Endothelial cell of umbilical vein (primary cell): ENCODE data around the gene OR2C1. TPM values are rescaled to one million over a fixed set of nuclear protein-coding genes. Genes with fewer than 3 reads are reported as not detected.

Source experiments
- Bru-seq: library from RNA; stranded (reverse); fragments of 400-500 nt; gene quantifications from one replicate; lab custom pipeline; 2021; lab: Mats Ljungman, UMichigan
- BruChase-seq, 2 experiments: library from RNA; stranded (reverse); fragments of 400-500 nt; gene quantifications; one replicate each; lab custom pipeline; 2021; lab: Mats Ljungman, UMichigan
- BruUV-seq: library from RNA; stranded (reverse); fragments of 400-500 nt; replicated peaks from 2 replicates; lab custom pipeline; 2021; lab: Mats Ljungman, UMichigan
- CTCF ChIA-PET: fragments of 300-600, 350-600 bp; sonication (Branson Sonifier 250); formaldehyde crosslinking; loops from one replicate; lab custom pipeline; 2021; ENCODE audit warnings: antibody characterized with exemption, inconsistent platforms; lab: Charles Lee
- POLR2A ChIA-PET: fragments of 300-600, 350-600 bp; sonication (Branson Sonifier 250); formaldehyde crosslinking; loops from one replicate; lab custom pipeline; 2021; ENCODE audit warnings: antibody characterized with exemption, inconsistent platforms; lab: Charles Lee
- DNase-seq: peaks from one replicate; pipeline ENCODE4 v3.0.0-alpha.2; 2011; ENCODE audit warnings: low read depth, low spot score
- FAIRE-seq: peaks from 2 replicates; lab custom pipeline; 2011; peaks lifted over from hg19 to GRCh38; lab: Jason Lieb, UNC
- H2AFZ ChIP-seq: 2 replicates; pipeline ENCODE4 v1.6.0; 2012; ENCODE audit warnings: low read depth, low read length, control low read depth, inconsistent platforms
- H3K27ac ChIP-seq: 2 replicates; pipeline ENCODE4 v1.5.1; 2011; ENCODE audit warnings: low read depth, mild to moderate bottlenecking, control low read depth, low read length, moderate library complexity; ENCODE audit not compliant: insufficient read depth
- H3K27me3 ChIP-seq, 2 experiments: 2 replicates each; pipeline versions ENCODE4 v1.6.0 to v1.6.1; 2011; ENCODE audit warnings: low read length in 2 of 2, mixed read lengths in 1 of 2; ENCODE audit not compliant: control insufficient read depth in 2 of 2, insufficient read depth in 2 of 2
- H3K36me3 ChIP-seq, 2 experiments: 2 replicates in 1 of 2; 3 replicates in 1 of 2; pipeline ENCODE4 v1.5.1; 2011; ENCODE audit warnings: low read length in 2 of 2, mild to moderate bottlenecking in 1 of 2, moderate library complexity in 1 of 2; ENCODE audit not compliant: control insufficient read depth in 2 of 2, insufficient read depth in 2 of 2; ENCODE audit errors: extremely low read depth in 1 of 2
- H3K4me1 ChIP-seq: 3 replicates; pipeline ENCODE4 v1.5.1; 2011; ENCODE audit warnings: mild to moderate bottlenecking, low read length; ENCODE audit not compliant: control insufficient read depth, insufficient read depth; ENCODE audit errors: extremely low read depth
- H3K4me2 ChIP-seq: 2 replicates; pipeline ENCODE4 v1.6.1; 2011; ENCODE audit warnings: low read length, control low read depth, mixed read lengths; ENCODE audit not compliant: insufficient read depth
- H3K4me3 ChIP-seq, 3 experiments: fragments of 200-600 bp in 1 of 3; sonication (generic), shearing (Covaris generic) in 1 of 3; replicated peaks in 1 of 3; 2 replicates each; pipeline ENCODE4 v1.5.1; 2011 to 2016; ENCODE audit warnings: control low read depth in 3 of 3, low read length in 3 of 3, mild to moderate bottlenecking in 2 of 3, inconsistent platforms in 1 of 3, low read depth in 1 of 3, moderate library complexity in 1 of 3; ENCODE audit not compliant: insufficient read depth in 1 of 3
- H3K79me2 ChIP-seq: 2 replicates; pipeline ENCODE4 v1.6.0; 2012; ENCODE audit warnings: low read length, inconsistent platforms; ENCODE audit not compliant: control insufficient read depth, insufficient read depth
- H3K9ac ChIP-seq: replicated peaks from 2 replicates; pipeline ENCODE3; 2011; ENCODE audit warnings: low read length, control low read depth; ENCODE audit not compliant: insufficient read depth; ENCODE audit errors: extremely low read depth
- H3K9me1 ChIP-seq: replicated peaks from 3 replicates; pipeline ENCODE4 v1.6.0; 2011; ENCODE audit warnings: mild to moderate bottlenecking, low read length; ENCODE audit not compliant: control insufficient read depth, insufficient read depth; ENCODE audit errors: extremely low read depth
- H3K9me3 ChIP-seq: replicated peaks from 2 replicates; pipeline ENCODE4 v1.5.1; 2012; ENCODE audit warnings: low read length, inconsistent platforms; ENCODE audit not compliant: control insufficient read depth, insufficient read depth
- H4K20me1 ChIP-seq: replicated peaks from 2 replicates; pipeline ENCODE3; 2011; ENCODE audit warnings: mild to moderate bottlenecking, low read length; ENCODE audit not compliant: control insufficient read depth, insufficient read depth; ENCODE audit errors: extremely low read depth
- EZH2 ChIP-seq: IDR thresholded peaks from 2 replicates; pipeline ENCODE4 v1.6.1; 2012; ENCODE audit warnings: borderline replicate concordance, low read depth, mild to moderate bottlenecking, moderate library complexity, low read length, inconsistent platforms; ENCODE audit not compliant: severe bottlenecking
- FOS ChIP-seq: IDR thresholded peaks from 2 replicates; pipeline ENCODE4 v1.6.1; 2011; ENCODE audit warnings: mild to moderate bottlenecking, low read length, moderate library complexity, borderline replicate concordance; ENCODE audit not compliant: insufficient read depth
- GATA2 ChIP-seq: IDR thresholded peaks from 2 replicates; pipeline ENCODE4 v1.7.0; 2011; ENCODE audit warnings: low read depth, mild to moderate bottlenecking, moderate library complexity, mixed read lengths, low read length; ENCODE audit not compliant: insufficient read length, insufficient read depth
- JUN ChIP-seq: IDR thresholded peaks from 2 replicates; pipeline ENCODE4 v1.6.1; 2011; ENCODE audit warnings: borderline replicate concordance, low read depth; ENCODE audit not compliant: insufficient read length, insufficient read depth
- MYC ChIP-seq: IDR thresholded peaks from one replicate; pipeline ENCODE4 v1.6.1; 2011; ENCODE audit warnings: mild to moderate bottlenecking, low read depth, low read length
- POLR2A ChIP-seq: IDR thresholded peaks from 2 replicates; pipeline ENCODE4 v1.6.1; 2012; ENCODE audit warnings: low read depth, mild to moderate bottlenecking, control low read depth, low read length
- POLR2AphosphoS5 ChIP-seq: IDR thresholded peaks from 2 replicates; pipeline ENCODE4 v1.6.1; 2012; ENCODE audit warnings: low read depth, mild to moderate bottlenecking, control low read depth, low read length, moderate library complexity; ENCODE audit not compliant: insufficient read depth
- dilution Hi-C: fragments of 300-500 bp; cut with MboI; formaldehyde crosslinking; loops from one replicate; pipeline ENCODE4 v1.15.0; 2019; ENCODE audit warnings: low sequenced_read_pairs; ENCODE audit not compliant: extremely low pct_ligation_motif_present
- intact Hi-C: fragments of 100-400 bp; cut with micrococcal nuclease; formaldehyde crosslinking; loops from one replicate; pipeline ENCODE4 v1.10.0; 2022
- long read RNA-seq: library from polyadenylated mRNA; stranded (forward); transcript quantifications from one replicate; pipeline ENCODE4 v2.0.0, GENCODE V29; 2021
- polyA minus RNA-seq, 3 experiments: library from RNA; depleted of rRNA, polyadenylated mRNA; stranded (reverse); fragments of >200 nt; gene quantifications; 1 replicate in 1 of 3; 2 replicates in 2 of 3; pipeline ENCODE4 v1.2.3, GENCODE V29; 2011
- polyA plus RNA-seq, 4 experiments: library from polyadenylated mRNA; depleted of rRNA in 3 of 4; stranded (reverse) in 3 of 4; unstranded in 1 of 4; fragments of >200 nt; gene quantifications; 2 replicates each; pipeline versions ENCODE4 v1.2.1 to v1.2.3, GENCODE V29; 2011 to 2012; ENCODE audit warnings: missing spikeins in 1 of 4
- total RNA-seq: library from RNA; stranded (reverse); gene quantifications from 2 replicates; pipeline ENCODE4 v1.2.3, GENCODE V29; 2021
- TF ChIP-seq, protein P1 (sequence below): IDR thresholded peaks from 2 replicates; pipeline ENCODE4 v1.6.1; 2011; ENCODE audit not compliant: insufficient read depth, insufficient read length
- TF ChIP-seq, protein P2 (sequence below), 2 donors: IDR thresholded peaks; 1 replicate in 1 of 2; 2 replicates in 1 of 2; pipeline ENCODE4 v1.5.1; 2011; ENCODE audit warnings: low read length in 2 of 2, mild to moderate bottlenecking in 2 of 2, moderate library complexity in 2 of 2, control low read depth in 1 of 2, inconsistent platforms in 1 of 2, low read depth in 1 of 2; ENCODE audit not compliant: insufficient read depth in 1 of 2; ENCODE audit errors: extremely low read depth in 1 of 2

The OR2C1 gene
- total RNA-seq (not detected in 2 replicates), polyA plus RNA-seq (not detected in 2 replicates), polyA minus RNA-seq (not detected in 2 replicates), Bru-seq, nascent RNA (percentile 15 among the genes with signal in this experiment), BruChase-seq, experiment 1, labeled RNA remaining after a 6-hour chase (not detected), BruChase-seq, experiment 2, labeled RNA remaining after a 2-hour chase (not detected)
- polyA plus RNA-seq (2011; cell fraction: cytosol; rRNA removed) = 0.04 and 0.06 TPM in 2 replicates
- polyA plus RNA-seq (2011; cell fraction: nucleus; rRNA removed) = not detected in 2 replicates
- not detected in 2 replicates for polyA plus RNA-seq (2012)
- not detected for polyA minus RNA-seq (2011; cell fraction: cytosol; rRNA and poly(A)+ RNA removed)
- not detected in 2 replicates for polyA minus RNA-seq (2011; cell fraction: nucleus; rRNA and poly(A)+ RNA removed)
- long read RNA-seq = 0 reads

DNA sequence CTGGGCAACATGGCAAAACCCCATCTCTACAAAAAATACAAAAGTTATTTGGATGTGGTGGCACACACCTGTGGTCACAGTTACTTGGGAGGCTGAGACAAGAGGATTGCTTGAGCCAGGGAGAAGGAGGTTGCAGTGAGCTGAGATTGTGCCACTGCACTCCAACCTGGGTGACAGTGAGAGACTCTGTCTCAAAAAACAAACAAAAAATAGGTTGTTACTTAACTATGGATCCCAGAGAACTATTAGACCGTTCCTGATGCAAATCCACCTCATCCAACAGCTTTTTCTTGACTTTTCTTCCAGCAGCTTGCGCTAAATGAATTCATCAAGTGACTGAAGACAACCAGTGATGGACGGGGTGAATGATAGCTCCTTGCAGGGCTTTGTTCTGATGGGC lies at the start of gene OR2C1:
OR2C1 (plus strand) TSS at position 301 of the 400 bp plus-strand sequence; CDS start at position 353, 52 bp downstream.
- Histone ChIP-seq H3K79me2 (no peaks in the 10 kb centered on the region), H3K9ac (no peak within 1 kb of the TSS), H3K4me3 (no peak within 1 kb of the TSS), H3K27me3 (peaks cover 4% of the 10 kb centered on the region in 2 experiments), H3K4me2 (no peak within 1 kb of the TSS), H3K36me3 (no peaks in the 10 kb centered on the region), H3K27ac (no peak within 1 kb of the TSS), H3K9me3 (no peaks in the 10 kb centered on the region), H2AFZ (no peak within 1 kb of the TSS), H4K20me1 (no peaks in the 10 kb centered on the region), H3K9me1 (no peaks in the 10 kb centered on the region), H3K4me1 (no peaks in the 10 kb centered on the region)
- dilution Hi-C loops (no loop called here), intact Hi-C loops (no loop called here)
- DNase-seq = no peak
- no TSS peak for BruUV-seq
- FAIRE-seq = no peak
- CTCF ChIA-PET = no interaction called here
- TF ChIP-seq, protein P1, sequence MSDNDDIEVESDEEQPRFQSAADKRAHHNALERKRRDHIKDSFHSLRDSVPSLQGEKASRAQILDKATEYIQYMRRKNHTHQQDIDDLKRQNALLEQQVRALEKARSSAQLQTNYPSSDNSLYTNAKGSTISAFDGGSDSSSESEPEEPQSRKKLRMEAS = no peak
- TF ChIP-seq POLR2A (no peak), JUN (no peak), GATA2 (no peak), POLR2AphosphoS5 (no peak), EZH2 (no peak)
- POLR2A ChIA-PET = no interaction called here

GRCh38 chr16:3306078-3306477 lies 49.6 kb upstream of the OR2C1 start:
- ChIA-PET CTCF (interaction anchor here (0.8 to 2.7 kb wide), 2 partner anchors 8 to 22 kb away, joined by 3 to 8 read pairs; no protein-coding TSS in a partner anchor), POLR2A (interaction anchor here (0.7 kb wide), 1 partner anchor 1826 kb away, joined by 3 read pairs; no protein-coding TSS in a partner anchor)
- dilution Hi-C loops (no loop called here), intact Hi-C loops (no loop called here)
- H2AFZ ChIP-seq = peak overlapping the region; percentile 90
- no peaks in the 10 kb centered on the region for H3K9me3 ChIP-seq
- no peak overlapping the region for H3K9ac ChIP-seq
- FAIRE-seq = peak; percentile 12
- peak overlapping the region; percentile 86 for H3K27ac ChIP-seq
- H3K27me3 ChIP-seq = no peaks in the 10 kb centered on the region
- peaks cover 3% of the 10 kb centered on the region for H3K79me2 ChIP-seq
- no TSS peak for BruUV-seq
- peak overlapping the region; percentile 46 to 81 (median 65) for H3K4me3 ChIP-seq
- peaks cover 5 to 11% of the 10 kb centered on the region in 2 experiments for H3K36me3 ChIP-seq
- peak overlapping the region; percentile 91 for H3K4me2 ChIP-seq
- H3K4me1 ChIP-seq = peaks cover 12% of the 10 kb centered on the region
- no peaks in the 10 kb centered on the region for H4K20me1 ChIP-seq
- DNase-seq = no peak
- H3K9me1 ChIP-seq = no peaks in the 10 kb centered on the region
- TF ChIP-seq POLR2AphosphoS5 (no peak), MYC (no peak), JUN (no peak), GATA2 (no peak), EZH2 (no peak), FOS (no peak), POLR2A (no peak)
- TF ChIP-seq, protein P1 = no peak
- TF ChIP-seq, protein P2, sequence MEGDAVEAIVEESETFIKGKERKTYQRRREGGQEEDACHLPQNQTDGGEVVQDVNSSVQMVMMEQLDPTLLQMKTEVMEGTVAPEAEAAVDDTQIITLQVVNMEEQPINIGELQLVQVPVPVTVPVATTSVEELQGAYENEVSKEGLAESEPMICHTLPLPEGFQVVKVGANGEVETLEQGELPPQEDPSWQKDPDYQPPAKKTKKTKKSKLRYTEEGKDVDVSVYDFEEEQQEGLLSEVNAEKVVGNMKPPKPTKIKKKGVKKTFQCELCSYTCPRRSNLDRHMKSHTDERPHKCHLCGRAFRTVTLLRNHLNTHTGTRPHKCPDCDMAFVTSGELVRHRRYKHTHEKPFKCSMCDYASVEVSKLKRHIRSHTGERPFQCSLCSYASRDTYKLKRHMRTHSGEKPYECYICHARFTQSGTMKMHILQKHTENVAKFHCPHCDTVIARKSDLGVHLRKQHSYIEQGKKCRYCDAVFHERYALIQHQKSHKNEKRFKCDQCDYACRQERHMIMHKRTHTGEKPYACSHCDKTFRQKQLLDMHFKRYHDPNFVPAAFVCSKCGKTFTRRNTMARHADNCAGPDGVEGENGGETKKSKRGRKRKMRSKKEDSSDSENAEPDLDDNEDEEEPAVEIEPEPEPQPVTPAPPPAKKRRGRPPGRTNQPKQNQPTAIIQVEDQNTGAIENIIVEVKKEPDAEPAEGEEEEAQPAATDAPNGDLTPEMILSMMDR (IDR thresholded peaks at IDR 0.05; ENCODE audit: extremely low read depth in 1 of 2, insufficient read depth in 1 of 2, low read depth in 1 of 2, low read length in 2 of 2) = no peak
